NCI-H774 (cell line): ENCODE data around the gene LDLRAD4.

Experiments used
- DNase-seq: peaks from one replicate; lab custom pipeline; 2025; lab: John Stamatoyannopoulos, UW

LDLRAD4 gene

DNA sequence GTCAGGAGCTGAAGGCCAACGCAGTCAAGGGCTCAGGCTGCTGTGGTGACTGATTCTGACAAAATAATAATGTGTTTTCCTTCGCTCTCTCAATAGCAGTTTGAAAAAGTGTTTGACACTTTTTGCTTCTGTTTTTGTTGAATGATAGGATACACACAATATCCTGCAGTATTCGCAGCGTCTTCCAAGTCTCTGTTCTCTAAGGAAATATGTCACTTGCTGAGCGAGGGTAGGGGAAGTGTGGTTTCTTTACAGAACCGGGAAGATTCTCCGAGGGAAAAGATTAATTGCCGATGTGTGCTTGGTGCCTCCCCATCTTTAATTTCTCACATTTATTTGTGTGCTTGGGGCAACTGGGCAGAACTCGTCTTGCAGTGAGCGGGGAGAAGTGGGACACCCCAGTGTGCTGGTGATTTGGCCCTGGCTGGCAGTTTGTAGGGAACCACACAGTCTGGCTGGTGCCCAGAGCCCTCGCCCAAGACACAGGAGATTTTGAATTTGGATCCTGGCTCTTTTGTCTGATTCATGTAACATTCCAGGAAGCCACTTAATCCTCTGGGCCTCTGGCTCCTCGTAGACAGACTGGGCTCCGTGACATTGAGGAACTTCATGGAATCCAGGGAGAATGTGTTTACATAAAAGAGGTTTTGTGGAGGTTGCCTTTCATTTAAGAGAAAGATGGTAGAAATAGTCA is 169.4 kb downstream of the LDLRAD4 start:
- DNase-seq = no peak

DNA sequence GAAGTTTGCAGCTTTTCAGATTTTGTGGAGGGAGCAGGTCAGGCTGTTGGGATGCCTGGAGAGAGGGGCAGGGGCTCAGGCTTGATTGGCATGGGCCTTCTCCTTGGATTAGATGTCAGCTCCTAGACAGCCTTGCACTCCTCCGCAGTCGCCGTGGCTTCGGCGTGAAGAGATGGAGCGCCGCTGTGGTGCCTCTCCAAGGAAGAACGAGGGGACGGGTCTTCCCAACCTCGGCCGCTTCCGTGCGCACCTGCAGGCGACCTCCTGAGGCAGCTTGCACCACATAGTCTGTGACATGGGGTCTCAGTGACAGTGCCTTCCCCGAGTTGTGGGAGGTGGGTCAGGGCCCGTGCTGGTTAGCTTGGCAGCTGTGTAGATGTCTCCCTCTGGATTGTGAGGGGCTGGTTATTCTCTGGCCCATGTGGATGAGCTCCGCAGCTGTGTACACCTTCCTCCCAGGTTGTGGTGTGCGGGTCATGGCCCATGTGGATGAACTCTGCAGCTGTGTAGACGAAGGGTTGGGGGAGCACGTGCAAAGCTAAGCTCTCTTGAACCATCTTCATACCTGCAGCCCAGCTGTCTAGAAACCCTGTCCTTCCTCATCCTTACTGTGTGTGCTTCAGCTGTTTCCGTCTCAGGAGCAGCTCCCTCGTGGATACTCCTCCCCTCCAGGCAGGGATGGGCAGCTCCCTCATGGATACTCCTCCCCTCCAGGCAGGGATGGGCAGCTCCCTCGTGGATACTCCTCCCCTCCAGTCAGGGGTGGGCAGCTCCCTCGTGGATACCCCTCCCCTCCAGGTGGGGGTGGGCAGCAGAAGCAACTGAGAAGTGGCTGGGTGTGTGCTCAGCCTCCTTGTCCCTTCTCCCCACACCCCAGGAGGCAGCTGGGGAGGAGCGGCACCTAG is 170.3 kb downstream of the LDLRAD4 start:
- no peak for DNase-seq

DNA sequence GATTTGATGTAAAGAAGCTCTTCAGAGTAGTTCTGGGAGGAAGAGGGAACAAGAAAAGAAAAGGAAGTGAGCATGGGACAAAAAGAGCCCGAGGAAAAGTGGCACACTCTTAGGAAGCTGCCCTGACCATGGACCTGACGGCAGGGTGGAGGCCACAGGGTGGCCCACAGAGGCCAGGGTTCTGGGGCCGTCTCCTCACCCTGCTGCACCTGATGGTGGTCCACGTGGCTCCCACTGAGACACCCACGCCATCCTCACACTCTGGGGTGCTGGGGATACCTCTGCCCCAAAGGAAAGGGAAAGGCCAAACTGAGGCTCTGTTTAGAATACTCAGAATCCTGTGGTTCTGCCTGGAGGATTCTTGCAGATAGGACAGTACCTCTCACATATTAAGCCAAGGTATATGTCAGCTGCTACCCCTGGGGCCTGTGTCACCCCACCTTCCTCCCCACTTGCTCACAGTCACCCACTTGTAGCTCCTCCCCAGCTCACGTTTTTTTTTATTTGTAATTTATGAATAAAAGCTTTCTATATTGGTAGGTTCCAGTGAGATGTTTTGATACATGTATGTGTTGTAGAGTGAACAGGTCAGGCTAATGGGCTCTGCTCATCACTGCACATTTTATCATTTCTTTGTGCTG is 171.1 kb downstream of the LDLRAD4 start:
- no peak for DNase-seq

DNA sequence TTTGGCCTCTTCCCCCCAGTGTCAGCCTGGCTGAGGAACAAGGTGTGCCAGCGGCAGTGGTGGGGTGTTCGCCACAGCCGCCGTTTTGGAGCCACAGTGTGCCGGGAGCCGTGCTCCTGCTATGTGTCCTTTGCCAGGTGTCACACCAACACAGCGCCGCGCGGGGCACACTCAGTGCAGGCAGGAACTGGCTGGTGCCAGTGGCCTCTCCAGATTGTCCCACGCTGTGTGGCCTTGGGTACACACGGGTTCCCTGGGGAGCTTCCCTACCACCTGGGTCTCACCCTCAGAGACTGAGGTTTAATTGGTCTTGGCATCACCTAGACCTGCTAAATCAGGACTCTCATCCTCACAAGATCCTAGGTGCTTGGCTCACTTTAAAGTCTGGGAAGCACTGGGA is 171.6 kb downstream of the LDLRAD4 start:
- no peak for DNase-seq

DNA sequence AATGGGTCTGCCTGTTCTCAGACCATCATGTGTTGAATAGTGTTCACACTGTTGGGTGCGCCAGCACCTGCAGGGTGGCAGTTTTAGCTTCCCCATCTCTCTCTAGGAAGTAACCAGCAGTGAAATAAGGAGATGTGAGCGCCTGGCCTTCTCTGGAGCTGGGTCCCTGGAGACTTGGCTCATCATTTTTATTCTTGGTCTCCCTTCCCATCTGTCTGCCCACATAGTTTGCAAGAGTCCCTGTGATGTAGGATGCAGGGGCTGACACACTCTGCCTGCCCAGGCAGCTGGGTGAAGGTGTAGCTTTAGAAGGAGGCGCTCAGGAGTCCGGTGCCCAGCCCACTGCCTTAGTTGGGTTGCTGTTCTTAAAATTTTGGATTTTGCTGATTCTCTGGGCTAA is 172.2 kb downstream of the LDLRAD4 start:
- no peak for DNase-seq

DNA sequence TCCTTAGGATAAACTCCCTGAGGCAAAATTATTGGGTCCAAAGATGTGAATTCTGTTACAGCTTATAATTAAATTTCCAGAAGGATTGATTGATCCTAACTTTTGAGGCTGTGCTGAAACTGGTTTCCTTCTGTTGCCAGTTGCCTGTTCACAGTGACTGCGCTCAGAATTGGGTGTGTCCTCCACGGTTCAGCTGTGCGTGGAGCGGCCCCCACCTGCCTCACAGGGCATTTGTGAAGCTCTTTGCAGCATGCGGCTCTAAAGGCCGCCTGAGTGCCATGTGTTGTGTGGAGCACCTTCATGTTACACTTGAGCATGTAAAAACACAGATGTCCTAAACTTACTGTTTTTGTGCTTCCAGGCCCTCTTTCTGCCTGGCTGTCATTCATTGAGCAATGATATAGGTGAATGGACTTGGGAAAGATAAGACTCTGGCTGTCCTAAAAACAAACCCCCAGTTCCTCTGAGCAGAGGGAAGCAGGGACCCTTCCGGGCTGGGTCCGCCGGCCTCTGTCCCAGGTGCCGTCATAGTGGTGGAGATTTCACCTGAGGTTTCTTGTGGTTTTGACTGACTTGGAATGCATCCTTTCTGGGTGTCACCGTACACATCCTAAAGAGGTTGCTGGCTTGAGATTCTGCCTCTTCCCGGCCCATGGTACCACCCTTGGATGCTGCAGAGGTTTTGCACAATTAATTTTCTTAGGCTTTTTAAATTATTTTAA is 173.6 kb downstream of the LDLRAD4 start:
- DNase-seq = no peak

DNA sequence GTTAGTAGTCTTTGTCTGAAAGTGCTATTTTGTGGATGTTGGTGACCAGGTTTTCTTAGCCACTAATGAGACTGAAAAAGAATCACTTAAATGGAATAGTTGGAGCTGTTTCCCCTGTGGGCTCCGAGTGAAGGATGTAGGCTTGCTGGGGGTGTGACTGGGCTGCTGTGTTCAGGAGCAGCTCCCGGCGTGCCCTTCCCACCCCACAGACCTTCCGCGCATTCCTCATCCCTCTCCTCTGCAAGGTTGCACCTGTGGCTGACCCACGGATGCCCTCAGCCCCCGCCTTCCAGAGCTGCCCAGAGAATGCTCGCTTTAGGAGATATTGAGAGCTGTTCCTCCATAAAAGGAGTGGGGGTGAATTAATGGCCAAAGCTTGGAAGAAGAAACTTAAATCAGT is 174.3 kb downstream of the LDLRAD4 start:
- no peak for DNase-seq

DNA sequence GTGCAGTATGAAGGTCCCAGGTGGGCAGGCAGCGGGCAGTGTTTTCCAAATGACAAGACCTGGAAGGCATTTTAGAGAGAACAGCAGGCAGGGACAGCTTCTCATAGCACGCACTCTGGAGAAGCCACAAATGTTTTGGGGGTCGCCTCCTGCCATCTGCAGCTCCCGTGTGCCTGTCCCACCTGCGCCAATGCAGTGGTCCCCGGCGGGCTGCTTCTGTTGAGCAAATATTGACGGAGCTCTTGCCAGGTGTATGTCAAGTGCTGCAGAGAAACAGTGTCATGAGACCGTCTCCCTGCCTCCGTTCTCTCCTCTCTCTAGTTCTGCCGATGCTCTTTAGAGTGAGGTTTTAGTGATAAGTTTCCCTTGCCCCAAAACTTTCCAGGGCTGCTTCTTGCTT is 174.8 kb downstream of the LDLRAD4 start:
- DNase-seq = no peak

DNA sequence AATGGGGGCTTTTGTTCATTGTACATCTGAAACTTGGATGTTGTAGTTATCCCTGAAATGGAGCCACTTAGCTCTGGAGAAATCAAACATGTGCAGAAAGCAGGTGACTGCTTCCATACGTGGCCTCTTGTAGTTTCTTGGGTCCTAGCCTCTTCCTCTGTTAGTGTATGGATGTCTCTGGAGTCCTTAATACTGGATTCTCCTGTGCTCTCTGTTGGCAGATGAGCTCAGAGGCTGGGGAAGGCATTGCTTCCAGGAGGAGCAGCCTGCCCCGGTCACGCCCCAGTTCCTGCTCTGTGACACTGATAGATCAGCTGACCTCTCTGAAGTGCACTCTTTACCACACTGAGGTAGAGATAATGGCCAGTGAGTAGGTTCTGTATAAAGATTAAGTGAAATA is 176.2 kb downstream of the LDLRAD4 start:
- DNase-seq = no peak

DNA sequence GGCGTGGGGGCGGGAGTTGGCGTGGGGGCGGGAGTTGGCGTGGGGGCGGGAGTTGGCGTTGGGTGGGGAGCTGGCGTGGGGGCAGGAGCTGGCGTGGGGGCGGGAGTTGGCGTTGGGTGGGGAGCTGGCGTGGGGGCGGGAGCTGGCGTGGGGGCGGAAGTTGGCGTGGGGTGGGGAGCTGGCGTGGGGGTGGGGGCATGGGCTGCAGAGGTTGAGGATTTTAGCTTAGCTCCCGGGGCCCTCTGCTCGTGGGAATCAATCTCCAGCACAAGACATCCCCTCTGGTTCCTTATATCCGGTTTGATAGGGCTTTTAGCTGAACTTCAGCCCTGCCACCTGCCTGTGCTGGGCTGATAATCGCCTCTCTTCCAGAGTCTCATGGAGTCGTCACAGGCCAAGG is 177.0 kb downstream of the LDLRAD4 start:
- DNase-seq = no peak

DNA sequence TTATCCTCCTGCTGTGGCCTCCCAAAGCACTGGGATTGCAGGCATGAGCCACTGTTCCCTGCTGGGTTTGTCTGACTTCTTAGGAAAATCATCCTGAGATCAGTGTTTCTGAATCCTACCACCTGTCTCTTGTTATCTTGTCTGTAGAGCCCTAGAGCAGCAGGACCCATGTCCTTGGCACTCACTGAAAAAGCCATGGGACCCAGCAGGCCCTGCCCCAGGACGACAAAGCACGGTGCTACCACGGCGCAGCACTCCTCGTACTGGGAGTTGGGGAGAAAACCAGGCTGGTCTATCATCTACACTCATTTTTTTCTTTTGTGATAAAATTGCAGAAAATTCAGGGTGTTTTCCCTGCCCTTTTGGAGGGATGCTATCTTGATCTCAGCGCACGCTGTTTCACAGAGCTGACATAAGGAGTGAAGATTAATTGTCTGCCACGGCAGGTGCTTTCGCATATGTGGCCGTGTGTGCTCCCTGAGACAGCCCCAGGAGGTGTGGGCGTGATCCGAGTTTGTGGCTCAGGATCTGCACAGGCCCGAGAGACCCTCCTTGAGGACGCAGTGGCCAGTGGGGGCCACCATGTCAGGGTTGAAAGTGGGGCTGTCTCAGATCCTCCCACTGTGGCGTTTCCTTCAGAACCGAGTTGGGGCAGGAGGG is 179.1 kb downstream of the LDLRAD4 start:
- no peak for DNase-seq

DNA sequence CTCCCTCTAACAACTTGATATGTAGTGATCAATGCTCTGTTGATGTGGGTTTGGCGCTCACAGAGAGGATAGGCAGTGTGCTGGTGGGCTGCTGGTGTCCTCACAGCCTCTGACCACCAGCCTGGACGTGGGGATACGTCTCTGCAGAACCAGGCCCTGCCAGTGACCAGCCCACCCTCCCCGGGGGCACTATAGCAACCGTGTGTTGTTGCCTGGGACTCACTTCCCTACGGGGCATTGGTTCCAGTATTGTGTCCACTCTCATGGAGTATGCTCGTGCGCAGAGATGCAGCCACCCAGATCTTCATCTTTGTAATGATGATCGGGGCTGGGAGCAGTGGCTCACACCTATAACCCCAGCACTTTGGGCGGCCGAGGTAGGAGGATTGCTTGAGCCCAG is 180.1 kb downstream of the LDLRAD4 start:
- no peak for DNase-seq

DNA sequence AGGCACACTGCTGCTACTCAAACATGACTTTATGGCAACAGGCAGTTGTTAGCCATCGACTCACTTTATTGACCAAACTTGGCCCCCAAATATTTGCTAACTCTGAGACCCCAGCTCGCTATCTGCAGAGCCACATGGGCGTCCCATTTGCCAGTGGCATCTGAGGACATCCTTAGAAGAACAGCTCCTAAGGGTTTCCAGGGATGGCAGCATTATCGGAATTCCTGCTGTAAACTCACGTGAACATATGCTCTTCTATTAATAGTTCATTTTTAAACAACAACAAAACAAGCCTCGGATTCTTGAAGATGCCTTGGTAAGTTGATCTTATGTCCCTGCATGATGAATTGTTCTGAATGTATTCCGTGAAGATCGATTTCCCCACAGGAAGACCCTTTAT is 181.0 kb downstream of the LDLRAD4 start:
- no peak for DNase-seq

DNA sequence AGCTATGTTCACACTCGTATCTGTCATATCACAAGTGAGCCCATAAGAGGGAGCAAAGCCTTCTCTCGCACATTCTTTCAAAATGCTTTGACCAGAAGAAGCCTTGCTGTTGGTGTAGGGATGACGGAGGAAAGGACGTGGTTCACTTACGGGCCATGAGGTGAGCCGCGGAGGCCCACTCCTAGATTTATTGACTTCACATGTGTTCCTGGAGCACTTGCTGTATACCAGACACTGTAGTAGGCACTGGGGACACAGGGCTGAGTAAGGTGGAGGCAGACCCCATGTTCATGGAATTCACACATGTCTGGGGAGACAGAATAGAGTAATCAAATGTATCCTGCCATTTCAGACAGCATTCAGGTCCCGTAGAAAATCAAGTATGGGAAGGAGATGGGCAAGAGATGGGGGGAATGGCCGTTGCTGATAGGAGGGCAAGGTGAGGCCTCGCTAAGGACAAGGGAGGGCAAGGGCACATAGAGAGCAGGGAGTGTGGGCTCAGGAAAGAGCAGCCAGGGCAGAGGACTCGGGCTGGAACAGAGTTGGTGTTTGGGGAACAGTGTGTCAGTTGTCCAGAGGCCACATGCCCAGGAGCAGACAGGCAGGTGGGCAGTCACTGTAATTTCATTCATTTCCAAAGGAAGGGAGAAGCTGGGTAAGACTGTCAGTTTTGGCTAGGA is 182.2 kb downstream of the LDLRAD4 start:
- DNase-seq = no peak

DNA sequence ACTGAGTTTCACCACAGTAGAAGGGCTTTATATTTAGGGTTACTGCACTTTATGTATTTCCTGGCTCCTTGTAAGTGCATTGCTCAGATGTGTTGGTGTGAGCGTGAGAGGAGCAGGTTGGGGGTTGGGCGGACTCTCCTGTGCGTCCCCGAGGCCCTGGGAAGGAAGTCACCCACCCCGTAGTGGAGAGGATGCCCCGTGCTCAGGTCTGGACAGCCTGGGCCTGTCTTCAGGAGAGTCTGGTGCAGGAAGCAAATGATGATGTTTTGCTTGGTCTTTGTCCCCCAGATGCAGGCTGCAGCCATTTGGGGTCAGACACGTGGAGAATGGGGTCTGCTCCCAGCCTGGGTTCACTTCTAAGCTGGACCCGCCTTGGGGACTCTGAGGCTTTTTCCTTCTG is 182.8 kb downstream of the LDLRAD4 start:
- DNase-seq = no peak

DNA sequence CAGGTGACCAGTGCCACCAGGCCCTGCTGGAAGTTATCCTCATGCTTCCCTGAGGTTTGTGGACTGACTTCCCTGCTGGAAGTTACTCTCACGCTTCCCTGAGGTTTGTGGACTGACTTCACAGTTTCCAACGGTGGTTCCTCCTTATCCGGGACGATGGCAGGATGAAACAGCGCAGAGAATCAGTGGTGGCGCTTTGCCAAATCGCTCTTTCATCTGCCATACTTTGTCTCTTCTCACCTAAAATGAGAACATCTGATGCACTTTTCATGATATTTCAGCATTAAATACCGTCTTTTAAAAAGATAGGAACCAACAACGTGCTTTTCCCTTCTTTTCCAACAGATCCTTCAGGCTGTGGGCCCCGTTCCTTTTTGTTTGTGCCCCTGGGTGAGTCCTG is 183.3 kb downstream of the LDLRAD4 start:
- no peak for DNase-seq

DNA sequence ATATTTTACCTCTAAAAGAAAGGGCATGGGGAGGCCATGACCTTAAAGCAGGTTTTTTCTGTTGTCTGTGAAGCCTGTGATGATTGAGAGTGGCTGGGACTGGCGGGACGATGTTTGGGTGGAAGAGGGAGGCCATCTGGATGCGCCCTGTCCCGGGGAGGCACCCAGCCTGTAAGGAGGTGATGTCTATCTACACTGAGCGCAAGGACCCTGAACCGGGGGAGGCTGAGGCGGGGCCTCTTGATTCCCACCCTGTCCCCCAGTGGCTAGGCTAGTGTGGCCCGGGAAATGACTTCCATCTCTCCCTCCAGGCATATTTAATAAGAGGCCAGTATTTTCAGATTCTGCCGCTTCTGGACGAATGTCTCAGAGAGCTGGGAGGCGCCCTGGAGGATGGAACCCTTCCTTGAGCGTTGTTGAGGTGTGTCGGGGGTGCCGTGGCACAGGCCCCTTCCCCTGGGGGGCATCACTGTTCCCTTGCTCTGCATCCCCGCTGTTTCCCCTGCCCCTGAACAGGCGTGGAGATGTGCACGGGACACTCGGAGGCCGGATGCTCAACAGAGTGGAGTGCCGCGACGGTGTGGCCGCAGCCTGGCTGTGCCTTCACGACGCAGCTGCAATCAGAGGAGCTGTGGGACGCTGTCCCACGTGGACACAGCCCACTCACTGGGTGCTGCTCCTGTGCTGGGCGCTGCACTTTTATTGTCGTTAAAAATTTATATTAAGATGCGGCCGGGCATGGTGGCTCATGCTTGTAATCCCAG is 185.4 kb downstream of the LDLRAD4 start:
- no peak for DNase-seq

DNA sequence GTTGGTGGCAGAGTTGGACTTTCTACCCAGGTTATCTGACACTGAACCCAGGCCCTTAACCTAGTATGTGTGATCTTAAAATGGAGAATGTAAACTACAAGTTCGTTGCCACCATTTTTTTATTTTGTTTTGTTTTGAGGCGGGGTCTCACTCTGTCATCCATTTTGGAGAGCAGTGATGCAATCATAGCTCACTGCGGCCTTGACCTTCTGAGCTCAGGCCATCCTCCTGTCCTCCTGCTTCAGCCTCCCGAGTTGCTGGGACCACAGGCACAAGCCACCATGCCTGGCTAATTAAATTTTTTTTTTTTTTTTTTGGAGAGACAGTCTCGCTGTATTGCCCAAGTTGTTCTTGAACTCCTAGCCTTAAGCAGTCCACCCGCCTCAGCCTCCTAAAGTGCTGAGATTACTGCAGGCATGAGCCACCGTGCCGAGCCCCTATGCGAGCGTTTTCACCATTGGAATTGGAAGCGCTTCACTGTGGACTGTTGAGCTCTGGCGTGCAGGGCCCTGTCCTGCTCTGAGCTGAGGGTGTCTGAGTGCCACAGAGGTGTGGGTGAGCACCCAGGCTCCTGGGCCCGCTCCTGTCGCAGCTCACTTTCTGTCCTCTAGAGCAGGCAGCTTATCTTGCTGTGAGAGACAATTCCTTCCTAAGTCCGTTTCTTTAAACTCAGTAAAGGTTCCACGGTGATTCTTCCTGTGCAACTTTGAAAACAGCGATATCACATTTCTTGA is 186.9 kb downstream of the LDLRAD4 start:
- DNase-seq = no peak

DNA sequence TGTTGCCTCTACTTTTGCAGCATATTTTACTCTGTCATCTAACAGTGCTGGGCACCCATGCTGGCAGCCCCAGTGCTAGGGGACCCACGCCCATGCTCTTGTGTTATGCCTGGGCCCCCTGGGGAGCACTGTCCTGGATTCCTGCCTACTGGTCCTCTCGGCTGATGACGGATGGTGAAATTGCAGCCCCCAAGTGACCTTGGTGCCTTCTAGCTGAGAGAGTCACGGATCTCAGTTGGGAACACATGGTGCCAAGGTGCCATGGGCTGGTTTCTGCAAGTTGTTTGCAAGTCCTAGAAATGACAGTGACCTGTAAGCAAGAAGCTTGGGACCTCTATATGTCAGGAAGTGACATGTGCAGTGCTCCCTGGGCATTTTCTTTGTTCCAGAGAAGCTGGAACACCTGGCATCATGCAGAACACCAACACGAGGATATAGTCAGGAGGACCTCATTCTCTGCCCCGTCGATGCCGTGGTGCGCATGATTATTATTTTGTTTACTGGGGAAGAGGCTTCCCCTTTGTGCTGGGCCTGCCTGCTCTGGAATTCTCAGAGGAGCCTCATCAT is 187.6 kb downstream of the LDLRAD4 start:
- no peak for DNase-seq
